ENCODE results near the gene LBHD1.
"Not testable (repeated sequence)": the region's sequence is repeated elsewhere in the genome, so short reads cannot be mapped to it uniquely, and the experiment has no call there.

Gene LBHD1

DNA sequence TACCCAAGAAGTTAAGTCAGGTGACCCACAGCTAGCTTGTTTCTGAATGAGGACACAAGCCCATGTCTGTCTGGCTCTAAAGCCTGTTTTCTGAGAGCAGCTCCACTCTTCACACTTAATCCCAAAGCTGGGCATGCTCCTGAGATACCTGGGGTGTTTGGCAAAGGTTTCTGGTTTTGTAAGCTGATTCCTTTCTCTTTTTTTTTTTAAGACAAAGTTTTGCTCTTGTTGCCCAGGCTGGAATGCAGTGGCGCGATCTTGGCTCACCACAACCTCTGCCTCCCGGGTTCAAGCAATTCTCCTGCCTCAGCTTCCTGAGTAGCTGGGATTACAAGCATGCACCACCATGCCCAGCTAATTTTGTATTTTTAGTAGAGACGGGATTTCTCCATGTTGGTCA, 21.6 kb upstream of the LBHD1 start:
- DNase-seq = not testable (repeated sequence)

GRCh38 chr11:62689421-62690183, 17.5 kb upstream of the LBHD1 start, which contains the start of gene LRRN4CL:
Gene LRRN4CL (minus strand): TSS chr11:62689530. CDS start chr11:62688508, 1,022 bp downstream.
- no peak for DNase-seq

- DNase-seq = no peak
Observed at GRCh38 chr11:62688491-62688890, 16.4 kb upstream of the LBHD1 start.

DNA sequence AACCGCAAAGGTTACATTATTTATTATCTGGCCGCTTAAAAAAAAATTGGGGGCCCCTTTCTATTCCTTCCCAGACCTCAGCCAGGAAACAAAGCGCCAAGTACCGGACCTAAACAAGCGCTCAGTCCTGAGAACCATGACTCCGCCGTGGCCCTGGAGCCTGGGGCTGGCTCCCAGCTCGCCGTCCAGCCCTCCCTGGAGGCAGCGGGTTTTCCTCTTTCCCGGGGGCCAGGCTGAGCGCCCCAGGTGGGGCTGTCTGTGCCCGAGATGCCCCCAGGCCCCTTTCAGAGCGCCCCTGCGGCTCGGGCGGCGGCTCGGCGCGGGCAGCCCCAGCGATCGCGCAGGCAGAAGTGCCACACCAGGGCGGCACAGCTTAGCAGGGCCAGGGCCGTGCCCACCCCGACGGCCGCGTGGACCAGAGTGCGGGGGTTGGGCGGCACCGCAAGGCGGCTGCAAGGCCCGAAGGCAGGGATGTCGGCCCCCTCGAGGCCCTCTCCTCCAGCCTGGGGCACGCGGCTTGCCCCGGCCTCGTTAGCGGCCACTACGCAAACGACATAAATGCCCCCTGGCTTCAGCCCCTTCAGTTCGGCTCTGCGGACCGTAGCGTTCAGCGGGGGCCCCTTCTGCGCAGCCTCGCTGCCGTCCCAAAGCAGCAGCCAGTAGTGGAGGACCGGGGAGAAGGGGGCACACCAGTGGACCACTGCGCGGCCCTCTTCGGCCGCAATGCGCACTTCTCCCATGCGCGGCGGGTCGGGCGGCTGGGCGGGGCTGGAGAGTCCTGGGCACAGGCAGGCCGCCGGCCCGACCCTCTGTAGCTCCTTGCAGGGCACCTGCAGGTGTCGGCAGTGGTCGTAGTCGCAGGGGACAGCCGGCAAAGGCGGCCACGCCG, 15.7 kb upstream of the LBHD1 start:
- no peak for DNase-seq

DNA sequence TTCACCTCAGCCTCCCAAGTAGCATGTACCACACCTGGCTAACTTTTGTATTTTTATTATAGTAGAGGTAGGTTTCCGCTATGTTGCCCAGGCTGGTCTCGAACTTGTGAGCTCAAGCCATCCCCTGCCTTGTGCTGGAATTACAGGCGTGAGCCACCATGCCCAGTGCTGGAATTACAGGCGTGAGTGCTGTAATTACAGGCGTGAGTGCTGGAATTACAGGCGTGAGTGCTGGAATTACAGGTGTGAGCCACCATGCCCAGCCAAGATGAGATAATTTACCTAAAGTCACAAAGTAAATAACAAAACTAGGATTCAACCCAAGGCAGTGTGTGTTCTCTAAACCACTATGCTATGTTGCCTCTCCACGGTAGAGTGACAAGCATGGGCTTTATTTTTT, 10.5 kb upstream of the LBHD1 start:
- DNase-seq = no peak

- peak; percentile 33 for DNase-seq
Observed at GRCh38 chr11:62680825-62681240, 8.8 kb upstream of the LBHD1 start.

DNA sequence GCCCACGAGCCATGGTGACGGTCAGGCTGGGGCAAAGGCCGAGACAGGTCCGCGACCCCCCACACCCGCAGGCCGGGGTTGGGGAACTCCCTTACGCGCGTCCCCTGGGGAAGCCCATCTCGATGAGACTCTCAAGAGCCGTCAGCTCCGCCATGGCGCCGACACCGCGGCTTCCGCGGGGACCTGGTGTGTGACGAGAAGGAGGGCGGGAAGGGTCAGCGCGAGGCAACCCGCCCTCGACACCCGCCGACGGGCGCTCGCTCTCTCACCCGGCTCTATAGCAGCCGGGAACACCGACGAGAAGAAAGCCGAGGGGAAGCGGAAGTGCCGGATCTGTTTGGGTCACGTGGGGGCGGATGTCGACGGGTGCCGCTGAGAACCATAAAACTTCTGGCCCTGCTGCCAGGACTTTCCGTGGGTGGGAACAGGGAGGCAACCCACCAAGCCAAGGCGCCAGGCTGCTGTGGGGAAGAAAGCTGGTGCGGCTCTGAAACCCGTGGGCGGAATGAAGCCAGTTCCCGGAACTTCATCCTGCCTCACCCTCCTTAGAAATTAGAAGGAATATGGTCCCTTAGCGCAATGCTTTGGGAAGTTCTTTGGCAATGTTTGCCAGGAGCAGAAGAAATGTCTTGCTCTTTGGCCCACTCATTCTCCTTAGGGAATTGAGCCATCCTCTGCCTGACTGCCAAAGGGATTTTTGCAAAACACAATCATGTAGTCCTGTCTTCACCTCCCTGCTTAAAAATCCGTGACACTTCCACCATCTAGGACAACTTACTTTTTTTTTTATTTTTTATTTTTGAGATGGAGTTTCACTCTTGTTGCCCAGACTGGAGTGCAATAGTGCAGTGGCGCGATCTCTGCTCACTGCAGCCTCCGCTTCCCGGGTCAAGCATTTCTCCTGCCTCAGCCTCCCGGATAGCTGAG, 7.0 kb upstream of the LBHD1 start, which contains the start of gene UBXN1:
Gene UBXN1 (minus strand): TSS at position 304 of the 927 bp plus-strand sequence. CDS start 150 bp downstream, at position 154.
- peak; percentile 84 for DNase-seq

DNA sequence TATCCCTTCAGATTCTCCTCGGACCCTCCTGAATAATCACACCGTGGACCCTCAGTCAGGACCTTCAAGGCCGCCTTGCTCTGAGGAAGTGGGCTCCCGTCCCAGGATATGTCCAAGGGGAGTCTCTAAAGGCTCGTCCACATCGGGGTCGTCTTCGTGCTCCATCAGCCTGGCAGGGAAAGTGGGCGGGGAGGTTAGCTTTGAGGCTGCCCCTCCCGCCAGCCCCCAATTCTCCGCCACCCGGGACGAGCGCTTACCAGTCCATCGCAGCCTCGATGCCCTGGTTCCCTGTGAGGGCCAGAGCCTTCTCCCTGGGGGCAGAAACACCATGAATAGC, 6.3 kb upstream of the LBHD1 start:
- DNase-seq = no peak

- no peak for DNase-seq
Observed at GRCh38 chr11:62677714-62678113, 5.6 kb upstream of the LBHD1 start.

DNA sequence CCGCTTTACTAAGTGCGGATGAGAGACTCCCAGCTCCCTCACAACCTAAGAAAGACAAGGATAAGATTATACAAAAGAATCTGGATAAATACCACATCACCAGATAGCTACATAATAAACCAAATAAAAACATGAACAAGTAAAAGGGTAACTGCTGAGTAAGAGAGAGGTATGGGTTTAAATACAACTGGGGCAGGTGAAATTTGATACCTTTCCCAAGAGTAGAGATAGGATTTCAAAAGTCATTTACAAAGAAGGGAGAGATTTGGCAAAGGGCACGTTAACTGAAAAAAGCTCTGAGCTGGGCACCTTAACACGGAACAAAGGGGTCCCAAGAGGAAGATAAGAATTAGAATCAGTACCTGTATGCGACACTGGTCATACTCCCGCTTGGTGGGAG, 5.1 kb upstream of the LBHD1 start:
- DNase-seq = no peak

DNA sequence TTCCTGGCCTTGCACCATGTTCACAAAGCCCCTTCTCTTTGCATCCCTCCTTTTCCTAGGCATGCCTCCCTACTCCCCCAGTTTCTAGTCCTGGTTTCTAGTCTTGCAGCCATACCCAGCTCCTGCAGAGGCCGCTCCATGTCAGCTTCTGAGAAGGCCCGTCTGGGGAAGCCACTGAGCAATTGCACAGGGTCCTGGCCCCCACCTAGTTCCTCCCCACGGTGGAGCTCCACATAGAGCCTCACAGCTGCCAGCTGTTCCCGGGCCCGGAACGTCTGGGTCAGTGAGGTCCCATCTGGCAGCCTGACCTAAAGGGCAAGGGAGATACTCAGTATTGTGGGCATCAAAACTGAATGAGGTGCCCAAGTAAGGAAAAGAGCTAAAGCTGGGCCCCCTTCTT, 4.6 kb upstream of the LBHD1 start:
- no peak for DNase-seq

DNA sequence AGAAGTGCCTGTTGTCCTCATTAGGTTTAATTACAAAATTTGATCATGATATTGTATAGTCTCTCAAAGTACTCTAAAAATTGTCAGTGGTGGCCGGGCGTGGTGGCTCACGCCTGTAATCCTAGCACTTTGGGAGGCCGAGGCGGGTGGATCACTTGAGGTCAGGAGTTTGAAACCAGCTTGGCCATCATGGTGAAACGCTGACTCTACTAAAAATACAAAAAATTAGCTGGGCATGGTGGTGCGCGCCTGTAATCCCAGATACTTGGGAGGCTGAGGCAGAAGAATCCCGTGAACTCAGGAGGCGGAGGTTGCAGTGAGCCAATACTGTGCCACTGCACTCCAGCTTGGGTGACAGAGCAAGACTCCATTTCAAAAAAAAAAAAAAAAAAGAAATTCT, 3.3 kb upstream of the LBHD1 start:
- not testable (repeated sequence) for DNase-seq

DNA sequence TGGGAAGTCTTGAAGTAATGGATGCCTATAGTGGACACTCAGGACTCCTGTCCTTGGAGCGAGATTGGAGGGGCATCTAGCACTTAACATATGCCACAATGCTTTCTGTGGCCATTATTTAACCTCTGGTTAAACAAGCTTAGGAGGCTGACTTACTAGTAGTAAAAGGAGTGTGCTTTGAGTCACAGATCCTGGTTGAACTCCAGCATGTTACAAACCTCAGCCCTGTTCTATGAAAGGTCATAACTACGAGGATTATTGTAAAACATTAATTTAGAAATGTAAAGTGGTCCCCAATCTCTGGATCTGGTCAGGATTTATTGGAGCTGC, 1.1 kb upstream of the LBHD1 start:
- no peak for DNase-seq

DNA sequence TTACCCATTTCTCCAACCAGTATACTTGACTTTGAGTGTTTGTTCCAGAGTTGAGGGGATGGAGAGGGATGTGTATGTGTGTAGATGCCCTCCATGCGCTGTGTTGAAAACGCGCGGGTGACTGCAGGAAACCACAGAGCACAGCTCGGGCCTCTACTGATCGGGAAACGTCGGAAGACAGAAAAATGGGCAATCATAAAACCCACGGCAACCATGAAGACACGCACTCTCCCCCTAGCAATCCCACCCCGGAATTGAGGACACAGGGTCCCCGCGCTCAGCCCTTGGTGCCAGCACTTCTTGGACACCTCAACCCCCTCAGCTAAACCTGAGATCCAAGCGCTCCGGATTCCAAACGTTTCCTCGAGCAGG, 845 bp downstream of the LBHD1 start:
- no peak for DNase-seq

- DNase-seq = no peak
Observed at GRCh38 chr11:62669420-62670161, 2.5 kb downstream of the LBHD1 start.

GRCh38 chr11:62667460-62667859, 4.6 kb downstream of the LBHD1 start:
- no peak for DNase-seq

DNA sequence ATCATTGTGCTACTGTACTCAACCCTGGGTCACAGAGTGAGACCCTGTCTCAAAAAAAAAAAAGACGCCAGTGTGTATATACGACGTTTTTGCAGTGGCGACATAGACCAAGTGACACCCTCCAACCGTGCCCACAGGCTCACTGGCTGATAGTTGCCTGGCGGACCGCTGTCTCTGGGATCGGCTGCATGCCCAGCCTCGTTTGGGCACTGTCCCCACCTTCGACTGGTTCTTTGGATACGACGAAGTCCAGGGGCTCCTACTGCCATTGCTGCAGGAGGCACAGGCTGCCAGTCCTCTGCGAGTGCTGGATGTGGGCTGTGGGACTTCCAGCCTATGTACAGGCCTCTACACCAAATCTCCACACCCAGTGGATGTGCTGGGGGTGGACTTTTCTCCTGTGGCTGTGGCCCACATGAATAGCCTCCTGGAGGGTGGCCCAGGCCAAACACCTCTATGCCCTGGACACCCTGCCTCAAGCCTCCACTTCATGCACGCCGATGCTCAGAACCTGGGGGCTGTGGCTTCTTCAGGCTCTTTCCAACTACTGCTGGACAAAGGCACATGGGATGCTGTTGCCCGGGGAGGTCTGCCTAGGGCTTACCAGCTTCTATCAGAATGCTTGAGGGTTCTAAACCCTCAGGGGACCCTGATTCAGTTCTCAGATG, 5.7 kb downstream of the LBHD1 start:
- no peak for DNase-seq

DNA sequence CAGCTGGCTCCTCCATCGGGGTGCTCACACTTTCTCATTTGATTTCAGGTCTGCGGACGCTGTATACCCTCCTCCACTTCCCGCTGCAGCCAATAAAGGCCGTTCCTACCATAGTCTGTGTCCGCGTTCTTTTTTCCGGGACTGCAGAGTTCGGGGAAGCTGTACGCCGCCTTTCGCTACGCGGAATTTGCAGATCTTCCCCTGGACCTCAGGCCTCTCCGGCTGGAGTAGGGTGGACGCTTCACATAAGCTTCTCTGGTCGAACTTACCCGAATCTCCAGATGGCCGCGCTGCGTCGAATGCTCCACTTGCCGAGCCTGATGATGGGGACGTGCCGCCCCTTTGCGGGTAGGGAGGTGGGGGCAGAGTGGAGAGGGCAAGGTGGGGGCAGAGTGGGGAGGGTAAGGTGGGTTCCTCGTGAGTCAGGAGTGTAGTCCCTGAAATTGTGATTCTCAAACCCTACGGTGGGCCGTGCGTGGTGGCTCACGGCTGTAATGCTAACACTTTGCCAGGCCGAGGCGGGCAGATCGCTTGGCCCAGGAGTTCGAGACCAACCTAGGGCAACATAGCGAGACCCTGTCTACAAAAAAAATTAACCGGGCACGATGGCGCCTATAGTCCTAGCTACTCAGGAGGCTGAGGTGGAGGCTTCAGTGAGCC, 6.3 kb downstream of the LBHD1 start:
- peak; percentile 64 for DNase-seq

GRCh38 chr11:62665075-62665598, 6.9 kb downstream of the LBHD1 start, which contains the start of the genes C11orf98 and CSKMT:
Gene C11orf98 (minus strand): TSS chr11:62665210. CDS start chr11:62665169, 41 bp downstream.
Gene CSKMT (plus strand): TSS chr11:62665312. CDS start chr11:62665880, 568 bp downstream.
- DNase-seq = peak; percentile 93

DNA sequence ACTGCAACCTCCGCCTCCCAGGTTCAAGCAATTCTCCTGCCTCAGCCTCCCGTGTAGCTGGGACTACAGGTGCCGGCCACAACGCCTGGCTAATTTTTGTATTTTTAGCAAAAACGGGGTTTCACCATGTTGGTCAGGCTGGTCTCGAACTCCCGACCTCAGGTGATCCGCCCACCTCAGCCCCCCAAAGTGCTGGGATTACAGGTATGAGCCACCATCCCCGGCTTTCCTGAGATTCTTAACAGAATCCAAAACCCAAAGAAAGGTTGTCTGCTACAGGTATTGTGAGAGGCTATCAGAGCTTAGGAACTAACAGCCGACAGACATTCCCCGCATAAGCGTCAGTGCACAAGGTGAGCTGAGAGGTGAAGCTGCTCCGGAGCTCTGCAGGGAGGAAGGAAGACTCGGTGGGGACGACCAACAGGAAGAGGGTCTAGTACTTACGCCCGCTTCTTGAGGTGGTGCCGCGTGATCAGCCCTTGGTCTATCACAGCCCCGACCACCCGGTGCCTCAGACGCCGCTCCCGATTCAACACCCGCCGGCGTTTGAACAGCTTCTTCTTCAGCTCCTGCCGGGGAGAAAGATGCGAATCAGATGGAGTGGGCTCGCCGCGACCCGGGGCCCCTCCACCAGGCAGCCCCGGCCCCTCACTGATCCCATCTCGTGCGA, 7.5 kb downstream of the LBHD1 start:
- DNase-seq = peak; percentile 58

All from CD4-positive, alpha-beta T cell treated with Interleukin-15 for 1 hour (primary cell).